Stimulated activated CD8-positive, alpha-beta memory T cell treated with anti-CD3 and anti-CD28 coated beads, Interleukin-15, amount 100 ng/mL, for 1 hour (primary cell): ENCODE measurements around the gene CYP2S1.
A peak's percentile ranks its signal among the peaks of the same experiment; 100 is the strongest.
"Not testable (repeated sequence)": the region's sequence is repeated elsewhere in the genome, so short reads cannot be mapped to it uniquely, and the experiment has no call there.

Experiments
- DNase-seq: peaks from one replicate; pipeline ENCODE4 v3.0.0-alpha.2; 2020; ENCODE audit warnings: low read depth

Gene CYP2S1, protein sequence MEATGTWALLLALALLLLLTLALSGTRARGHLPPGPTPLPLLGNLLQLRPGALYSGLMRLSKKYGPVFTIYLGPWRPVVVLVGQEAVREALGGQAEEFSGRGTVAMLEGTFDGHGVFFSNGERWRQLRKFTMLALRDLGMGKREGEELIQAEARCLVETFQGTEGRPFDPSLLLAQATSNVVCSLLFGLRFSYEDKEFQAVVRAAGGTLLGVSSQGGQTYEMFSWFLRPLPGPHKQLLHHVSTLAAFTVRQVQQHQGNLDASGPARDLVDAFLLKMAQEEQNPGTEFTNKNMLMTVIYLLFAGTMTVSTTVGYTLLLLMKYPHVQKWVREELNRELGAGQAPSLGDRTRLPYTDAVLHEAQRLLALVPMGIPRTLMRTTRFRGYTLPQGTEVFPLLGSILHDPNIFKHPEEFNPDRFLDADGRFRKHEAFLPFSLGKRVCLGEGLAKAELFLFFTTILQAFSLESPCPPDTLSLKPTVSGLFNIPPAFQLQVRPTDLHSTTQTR

DNA sequence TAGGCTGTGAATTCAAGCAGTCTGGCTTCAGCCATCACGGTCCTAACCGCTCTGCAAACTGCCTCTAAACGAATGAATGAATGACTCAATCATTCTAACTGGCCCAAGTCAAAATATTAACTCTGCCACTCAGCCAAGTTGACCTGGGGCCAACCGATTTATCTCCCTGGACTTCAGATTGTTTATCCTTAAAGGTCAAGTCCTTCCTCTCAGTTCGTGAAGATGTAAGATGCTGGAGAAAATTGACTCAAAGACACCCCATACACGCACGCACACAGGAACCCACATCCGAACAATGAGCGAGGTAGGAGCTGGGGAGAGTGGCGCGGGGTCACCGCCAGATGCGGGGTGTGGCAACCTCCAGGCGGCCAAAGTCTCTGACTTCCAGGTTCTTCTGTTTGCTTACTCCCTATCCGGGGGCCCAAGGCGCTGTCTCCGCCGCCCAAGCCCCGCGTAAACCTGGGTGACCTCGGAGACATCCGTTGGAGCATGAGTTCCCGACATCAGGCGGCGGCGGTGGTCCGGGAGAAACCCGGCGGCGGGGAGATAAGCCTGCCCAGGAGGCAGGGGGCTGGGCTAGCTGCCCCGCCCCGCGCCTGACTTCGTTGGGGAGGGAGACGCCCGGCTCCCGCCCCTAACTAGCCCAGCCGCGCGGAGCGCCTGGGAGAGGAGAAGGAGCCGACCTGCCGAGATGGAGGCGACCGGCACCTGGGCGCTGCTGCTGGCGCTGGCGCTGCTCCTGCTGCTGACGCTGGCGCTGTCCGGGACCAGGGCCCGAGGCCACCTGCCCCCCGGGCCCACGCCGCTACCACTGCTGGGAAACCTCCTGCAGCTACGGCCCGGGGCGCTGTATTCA lies at the start of gene CYP2S1:
Gene CYP2S1 (plus strand): TSS at position 646 of the 856 bp plus-strand sequence. CDS start 46 bp downstream, at position 692.
- no peak for DNase-seq

DNA sequence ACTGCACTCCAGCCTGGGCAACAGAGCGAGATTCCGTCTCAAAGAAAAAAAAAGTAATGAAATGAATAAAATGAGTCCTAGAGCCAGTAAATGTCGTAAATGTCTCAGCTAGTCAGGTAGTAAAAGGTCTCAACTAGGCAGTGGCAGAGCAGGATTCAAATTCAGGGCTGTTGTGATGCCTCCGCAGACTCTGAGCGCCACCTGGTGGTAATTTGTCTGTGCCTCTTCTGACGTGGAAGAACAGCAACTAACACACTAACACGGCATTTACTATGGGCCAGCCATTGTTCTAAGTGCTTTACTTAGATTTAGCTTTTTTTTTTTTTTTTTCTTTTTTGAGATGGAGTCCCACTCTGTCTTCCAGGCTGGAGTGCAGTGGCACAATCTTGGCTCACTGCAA lies 48.6 kb upstream of the CYP2S1 start:
- peak; percentile 81 for DNase-seq

DNA sequence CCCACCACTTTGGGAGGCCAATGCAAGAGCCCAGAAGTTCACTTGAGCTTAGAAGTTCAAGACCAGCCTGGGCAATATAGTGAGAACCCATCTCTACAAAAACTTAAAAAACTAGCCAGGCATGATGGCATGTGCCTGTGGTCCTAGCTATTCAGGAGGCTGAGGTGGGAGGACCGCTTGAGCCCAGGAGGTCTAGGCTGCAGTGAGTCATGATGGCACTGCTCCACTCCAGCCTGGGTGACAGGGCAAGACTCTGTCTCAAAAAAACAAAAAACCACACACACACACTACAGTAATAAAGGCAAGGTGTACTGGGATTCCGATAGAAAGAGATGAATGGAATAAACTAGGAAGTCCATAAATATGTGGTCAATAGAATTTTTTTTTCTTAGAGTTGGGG lies 43.2 kb upstream of the CYP2S1 start:
- DNase-seq = no peak

DNA sequence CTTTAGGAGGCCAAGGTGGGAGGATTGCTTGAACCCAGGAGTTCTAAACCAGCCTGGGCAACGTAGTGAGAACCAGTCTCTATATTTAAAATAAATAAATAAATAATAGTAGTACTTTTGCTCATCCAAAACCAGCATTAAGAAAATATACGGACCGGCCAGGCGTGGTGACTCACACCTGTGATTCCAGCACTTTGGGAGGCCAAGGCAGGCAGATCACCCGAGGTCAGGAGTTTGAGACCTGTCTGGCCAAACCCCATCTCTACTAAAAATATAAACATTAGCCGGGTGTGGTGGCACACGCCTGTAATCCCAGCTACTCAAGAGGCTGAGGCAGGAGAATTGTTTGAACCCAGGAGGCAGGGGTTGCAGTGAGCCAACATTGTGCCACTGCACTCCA lies 42.0 kb upstream of the CYP2S1 start:
- DNase-seq = not testable (repeated sequence)

DNA sequence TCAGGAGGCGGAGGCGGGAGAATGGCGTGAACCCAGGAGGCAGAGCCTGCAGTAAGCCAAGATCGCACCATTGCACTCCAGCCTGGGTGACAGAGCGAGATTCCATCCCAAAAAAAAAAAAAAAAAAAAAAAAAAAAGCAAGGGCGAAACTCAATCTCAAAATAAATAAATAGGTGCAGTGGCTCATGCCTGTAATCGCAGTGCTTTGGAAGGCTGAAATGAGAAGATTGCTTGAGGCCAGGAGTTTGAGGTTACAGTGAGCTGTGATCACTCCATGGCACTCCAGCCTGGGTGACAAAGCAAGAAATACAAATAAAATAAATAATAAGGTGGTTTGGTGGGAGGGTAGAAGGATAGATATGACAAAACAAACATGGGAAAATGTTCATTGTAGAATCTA lies 39.0 kb upstream of the CYP2S1 start:
- no peak for DNase-seq

DNA sequence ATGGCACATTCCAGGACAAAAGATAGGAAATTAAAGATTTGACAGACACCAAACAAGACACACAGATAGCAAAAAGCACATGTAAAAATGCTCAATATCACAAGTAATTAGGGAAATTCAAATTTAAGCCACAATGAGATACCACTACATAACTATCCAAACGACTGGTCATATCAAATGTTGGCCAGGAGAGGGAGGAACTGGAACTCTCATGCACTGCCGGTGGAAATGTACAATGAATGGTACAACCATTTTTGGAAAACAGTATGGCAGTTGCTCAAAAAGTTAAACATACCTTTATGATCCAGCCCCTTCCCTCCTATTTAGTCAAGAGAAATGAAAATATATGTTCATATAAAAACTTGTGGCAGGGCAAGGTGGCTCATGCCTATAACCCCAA lies 36.8 kb upstream of the CYP2S1 start:
- DNase-seq = no peak

DNA sequence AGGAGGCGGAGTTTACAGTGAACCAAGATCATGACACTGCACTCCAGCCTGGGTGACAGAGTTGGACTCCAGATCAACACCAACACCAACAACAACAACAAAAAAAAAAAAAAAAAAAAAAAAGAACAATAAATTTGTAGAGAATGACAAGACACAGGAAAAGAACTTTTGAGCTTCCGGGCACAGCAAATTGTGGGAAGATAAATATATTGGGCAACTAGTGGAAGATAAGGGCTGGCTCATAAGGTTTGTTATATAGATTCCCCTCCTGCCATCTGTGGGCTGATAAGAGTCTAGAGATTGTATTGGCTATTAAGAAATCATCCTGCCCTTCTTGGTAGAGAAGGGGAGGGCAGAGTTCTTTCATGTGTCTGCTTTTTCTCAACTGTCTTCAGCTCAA lies 33.1 kb upstream of the CYP2S1 start:
- DNase-seq = no peak

DNA sequence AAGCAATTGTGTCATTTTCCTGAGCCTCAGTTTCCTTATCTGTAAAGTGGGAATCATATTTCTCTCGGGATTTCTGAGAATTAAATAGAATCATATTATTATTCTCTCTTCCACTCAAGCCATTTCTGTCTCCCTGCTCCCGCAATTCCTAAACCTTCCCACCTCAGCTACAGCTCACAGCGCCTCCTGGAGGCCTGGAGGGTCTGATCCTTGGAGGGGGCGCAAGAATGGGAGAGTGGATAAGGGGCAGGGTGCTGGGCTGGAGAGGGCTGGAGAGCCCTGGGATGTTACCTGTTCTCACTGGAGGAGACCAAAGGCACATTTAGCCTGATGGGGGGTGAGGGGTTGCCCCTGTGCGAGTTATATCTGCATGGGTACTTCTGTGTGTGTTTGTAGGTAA lies 31.1 kb upstream of the CYP2S1 start:
- DNase-seq = no peak

DNA sequence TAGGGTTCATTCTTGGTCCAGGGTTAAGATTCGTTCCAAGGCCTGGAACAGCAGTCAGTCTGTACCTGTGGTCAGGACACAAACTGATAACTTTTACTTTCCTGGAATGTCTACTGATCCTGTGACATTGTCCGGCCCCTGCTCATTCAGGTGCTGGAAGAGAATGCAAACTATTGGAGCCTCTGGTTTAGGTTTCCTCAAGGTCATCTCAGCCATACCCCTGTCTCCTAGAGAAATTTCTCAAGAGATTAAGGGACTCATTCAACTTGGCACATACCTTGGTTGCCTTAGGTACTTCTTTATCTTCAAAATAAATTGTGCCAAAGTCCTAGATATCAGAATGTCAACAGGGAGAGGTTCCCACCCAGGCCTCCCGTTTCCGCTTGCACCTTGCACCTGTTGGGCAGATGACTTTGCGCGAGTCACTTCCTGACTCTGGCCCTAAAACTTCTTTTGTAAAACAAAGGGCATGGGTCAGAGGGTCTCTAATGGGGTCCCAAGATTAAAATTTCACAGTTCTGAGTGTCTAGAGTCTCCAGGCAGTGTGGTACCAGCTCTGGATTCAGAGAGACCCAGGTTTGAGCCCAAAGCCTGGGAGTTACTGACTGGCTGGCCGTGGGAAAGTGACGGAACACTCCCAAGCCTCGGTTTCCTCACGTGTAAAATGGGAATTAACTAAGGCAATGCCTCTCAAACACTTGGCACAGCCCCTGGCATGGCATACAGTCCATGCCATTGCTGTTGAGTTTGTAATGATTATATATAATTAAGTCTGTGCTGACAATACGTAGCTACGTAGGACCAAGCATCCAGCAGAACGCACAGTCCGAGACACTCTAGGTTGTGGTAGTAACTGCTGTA lies 25.8 kb upstream of the CYP2S1 start:
- DNase-seq = no peak

DNA sequence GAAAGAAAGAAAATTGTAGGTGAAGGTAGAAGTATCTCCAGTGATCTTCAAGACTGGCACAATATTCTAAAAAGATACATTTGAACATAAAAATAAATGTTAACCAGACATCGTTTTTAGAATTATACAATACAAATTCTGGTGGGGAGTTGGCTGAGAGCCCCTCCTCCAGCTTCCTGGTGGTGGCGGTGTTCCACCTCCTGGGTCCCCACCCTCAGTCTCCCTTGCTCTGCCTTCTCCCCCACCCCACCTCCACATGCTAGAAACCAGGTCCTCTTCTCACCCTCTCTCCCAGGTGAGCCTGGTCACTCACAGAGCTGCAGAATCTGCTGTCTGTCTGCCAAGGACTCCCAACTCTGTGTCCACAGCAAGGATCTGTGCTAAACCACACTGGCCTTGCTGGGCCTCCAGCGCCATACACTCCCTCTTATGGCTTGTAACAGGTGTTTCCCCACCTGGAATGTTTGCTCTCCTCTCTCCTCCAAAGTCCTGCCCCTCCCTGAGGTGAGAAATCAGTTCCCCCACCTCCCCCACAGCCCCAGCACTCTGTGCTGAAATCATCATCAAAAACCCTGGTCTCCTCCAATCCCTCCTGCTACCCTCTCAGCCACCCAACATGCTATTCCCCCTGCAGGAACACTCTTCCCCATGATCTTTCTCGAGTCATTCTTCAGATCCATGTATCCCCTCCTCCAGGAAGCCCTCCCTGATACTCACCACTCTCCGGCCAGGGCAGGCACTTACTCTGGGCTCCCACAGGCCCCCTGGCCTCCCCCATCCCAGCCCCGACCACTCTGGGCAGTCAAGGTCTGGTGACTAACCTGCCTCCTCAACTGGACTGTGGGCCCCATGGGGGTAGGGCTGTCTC lies 20.5 kb upstream of the CYP2S1 start:
- DNase-seq = no peak

DNA sequence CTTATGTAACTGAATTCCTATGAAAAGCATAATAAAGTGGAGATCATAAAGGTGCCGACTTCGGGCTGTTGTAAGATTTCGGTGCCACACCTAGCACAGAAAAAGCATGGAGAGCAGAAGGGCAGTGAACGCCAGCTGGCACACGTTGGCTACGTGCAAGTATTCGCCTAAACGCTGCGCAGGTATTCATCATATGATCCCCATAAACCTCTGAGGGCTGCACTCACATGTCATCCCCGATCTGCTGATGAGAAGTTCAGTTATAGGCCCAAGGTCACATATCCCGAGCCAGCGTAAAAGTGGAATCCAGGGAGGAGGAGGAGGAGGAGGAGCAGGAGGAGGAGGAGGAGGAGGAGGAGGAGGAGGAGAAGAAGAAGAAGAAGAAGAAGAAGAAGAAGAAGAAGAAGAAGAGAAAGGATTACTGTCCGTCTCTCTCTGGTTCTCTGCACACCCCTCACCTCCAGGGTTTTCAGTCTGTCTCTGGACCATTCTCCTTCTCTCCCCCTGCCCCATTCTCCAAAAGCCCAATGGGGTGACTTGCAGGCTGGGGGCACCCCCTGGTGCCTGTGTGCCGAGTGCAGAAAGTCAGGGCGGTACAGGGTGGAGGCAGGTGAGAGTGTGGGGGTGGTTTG lies 18.6 kb upstream of the CYP2S1 start:
- DNase-seq = no peak

DNA sequence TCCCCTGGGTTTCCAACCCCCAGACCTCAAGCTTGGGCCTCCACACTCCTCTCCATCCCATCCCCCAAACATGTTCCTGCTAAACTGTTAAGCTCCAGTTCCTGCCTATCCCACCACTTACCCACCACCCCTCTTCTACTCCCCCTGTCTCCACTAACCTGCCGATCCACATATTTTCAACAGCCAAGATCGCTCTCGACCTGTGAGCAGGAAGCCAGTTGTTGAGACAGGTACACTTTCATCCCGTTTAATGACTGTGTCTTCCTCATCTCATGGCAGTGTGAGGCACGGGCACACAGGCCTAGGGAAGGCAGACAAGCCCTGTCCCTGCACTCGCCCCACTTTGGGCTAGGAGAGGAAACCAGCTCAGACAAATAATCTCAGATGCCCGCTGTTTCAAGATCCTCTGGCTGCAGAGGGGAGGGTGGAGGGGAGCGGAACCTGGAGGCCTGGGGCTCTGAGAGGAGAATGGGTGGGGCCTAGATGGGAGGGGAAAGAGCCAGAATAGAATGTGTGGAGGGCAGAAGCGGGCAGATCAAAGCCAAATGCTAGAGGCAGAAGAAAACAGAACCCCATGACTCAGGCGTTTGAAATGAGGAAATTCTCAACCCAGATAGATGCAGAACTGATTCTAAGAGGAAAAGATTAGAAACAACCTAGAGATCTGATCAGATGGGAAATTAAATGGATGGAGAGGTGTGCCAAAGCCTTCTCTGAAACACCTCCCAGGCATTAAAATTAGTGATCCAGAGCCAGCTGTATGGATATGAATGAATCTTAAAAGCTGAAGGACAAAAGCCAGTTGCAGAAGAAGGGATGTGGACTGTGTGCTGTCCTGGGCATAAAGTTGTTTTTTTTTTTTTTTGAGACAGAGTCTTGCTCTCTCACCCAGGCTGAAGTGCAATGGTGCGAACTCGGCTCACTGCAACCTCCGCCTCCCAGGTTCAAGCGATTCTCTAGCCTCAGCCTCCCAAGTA lies 16.9 kb upstream of the CYP2S1 start:
- DNase-seq = no peak

DNA sequence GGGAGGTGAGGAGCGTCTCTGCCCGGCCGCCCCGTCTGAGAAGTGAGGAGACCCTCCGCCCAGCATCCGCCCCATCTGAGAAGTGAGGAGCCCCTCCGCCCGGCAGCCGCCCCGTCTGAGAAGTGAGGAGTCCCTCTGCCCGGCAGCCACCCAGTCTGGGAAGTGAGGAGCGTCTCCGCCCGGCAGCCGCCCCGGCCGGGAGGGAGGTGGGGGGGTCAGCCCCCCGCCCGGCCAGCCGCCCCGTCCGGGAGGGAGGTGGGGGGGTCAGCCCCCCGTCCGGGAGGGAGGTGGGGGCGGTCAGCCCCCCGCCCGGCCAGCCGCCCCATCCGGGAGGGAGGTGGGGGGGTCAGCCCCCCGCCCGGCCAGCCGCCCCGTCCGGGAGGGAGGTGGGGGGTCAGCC lies 12.8 kb upstream of the CYP2S1 start:
- not testable (repeated sequence) for DNase-seq

DNA sequence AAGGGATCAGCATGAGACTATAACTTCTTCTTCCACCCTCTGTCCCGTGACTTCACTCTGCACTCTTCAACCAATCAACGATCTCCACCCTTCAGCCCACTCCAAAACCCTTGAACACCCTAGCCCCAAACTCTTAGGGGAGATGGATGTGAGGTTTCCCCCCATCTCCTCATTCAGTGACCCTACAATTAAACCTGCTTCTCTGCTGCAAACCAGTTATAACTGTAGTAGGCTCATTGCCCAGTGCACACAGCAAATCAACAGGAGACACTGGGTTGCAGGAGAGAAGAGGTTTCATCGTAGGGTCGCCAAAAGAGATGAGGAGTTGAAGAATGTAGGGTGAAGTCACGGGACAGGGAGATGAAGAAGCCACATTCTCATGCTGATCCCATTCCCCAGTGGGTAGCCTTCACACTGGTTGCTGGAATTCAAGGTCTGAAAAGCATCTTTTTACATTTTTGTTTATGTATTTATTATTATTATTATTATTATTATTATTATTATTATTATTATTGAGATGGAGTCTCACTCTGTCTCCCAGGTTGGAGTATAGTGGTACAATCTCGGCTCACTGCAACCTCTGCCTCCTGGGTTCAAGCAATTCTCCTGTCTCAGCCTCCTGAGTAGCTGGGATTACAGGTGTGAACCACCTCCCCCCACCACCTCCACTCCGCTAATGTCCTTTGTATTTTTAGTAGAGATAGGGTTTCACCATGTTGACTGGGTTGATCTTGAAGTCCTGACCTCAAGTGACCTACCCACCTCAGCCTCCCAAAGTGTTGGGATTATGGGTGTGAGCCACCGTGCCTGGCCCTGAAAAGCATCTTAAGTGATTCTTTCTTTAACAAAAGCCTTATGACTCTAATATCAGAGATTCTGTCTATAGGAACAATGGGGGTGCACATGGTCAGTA lies 5.8 kb upstream of the CYP2S1 start:
- DNase-seq = no peak

DNA sequence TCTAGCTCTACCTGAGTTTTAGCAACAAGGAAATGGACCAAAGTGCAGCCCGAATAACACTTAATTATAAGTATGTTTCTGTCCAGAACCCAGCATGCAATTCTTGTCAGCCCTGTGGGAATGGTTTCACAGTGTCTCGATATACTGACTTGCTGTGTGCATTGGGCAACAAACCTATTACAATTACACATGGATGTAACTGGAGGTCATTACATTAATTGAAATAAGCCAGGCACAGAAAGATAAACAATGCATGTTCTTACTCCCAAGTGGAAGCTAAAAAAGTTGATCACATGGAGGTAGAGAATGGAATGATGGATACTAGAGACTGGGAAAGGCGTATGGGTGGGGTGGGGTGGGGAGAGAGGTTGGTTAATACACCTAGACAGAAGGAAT lies 5.1 kb upstream of the CYP2S1 start:
- DNase-seq = no peak

DNA sequence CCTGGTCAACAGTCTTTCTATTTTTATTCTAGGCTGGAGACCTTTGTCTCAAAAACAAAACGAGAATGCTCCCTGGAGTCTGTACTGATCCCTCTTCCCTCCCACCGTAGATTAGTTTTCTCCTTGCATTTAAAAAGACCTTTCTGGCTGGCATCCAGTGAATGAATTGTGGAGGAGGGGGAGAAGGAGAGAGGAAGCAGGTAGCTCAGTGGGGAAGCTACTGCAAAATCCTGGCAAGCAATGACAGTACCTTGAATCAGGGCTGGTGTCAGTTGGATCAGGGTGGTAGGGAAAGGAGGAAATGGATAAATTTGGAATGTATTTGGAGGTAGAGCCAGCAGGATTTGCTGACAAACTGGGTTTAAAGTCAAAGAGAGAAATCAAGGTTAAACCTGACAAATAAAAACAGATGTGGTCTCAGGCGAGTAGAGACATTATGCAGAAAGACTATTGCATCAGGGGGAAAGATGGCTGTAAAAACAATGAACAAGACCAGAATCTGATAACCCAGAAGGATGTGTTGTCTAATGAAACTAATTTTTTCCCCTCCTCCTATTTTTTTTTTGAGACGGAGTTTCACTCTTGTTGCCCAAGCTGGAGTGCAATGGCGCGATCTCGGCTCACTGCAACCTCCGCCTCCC lies 3.5 kb upstream of the CYP2S1 start:
- no peak for DNase-seq

DNA sequence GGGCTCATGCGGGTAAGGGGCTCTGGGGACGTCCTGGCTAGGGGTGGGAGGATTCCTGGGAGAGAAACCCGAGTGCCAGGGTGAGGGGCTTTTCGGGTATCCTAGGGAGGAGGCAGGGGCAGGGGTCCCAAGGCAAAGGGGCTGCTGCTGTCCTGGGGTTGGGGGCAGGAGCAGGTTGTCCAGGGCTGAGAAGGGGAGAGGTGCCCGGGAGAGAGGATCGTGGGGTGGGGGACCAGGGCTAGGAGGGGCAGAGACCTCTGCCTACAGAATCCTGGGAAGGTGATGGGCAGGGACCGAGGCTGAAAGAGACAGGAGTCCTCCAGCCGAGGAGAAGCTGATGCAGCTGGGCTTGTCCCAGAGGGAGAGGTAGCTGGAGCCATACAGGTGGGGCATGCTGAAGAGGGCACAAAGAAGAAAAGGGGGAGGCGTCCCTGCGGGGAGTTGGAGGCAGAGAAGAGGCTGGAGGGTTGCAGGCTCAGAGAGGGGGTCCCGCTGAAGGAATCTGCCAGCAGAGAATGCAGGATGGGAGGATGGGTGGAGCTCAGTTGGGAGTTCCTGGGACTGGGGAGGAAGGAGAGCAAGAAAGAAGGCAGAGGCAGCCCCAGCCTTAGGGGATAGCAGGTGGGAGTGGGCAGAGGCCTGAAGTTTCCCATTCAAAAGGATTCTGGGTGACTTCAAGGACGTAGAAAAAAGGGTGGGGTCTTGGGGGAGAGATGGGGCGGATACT lies 574 bp downstream of the CYP2S1 start:
- no peak for DNase-seq
